H1 (cell line): ENCODE measurements around the gene VPS35L. TPM values are rescaled to one million over a fixed set of nuclear protein-coding genes. Genes with fewer than 3 reads are reported as not detected.

Source experiments
- CTCF ChIA-PET: fragments of 300-600 bp; sonication (Branson Sonifier 250); formaldehyde crosslinking; loops from one replicate; lab custom pipeline; 2021; ENCODE audit not compliant: partially characterized antibody; lab: Charles Lee
- POLR2A ChIA-PET: fragments of 300-600 bp; sonication (Branson Sonifier 250); formaldehyde crosslinking; loops from one replicate; lab custom pipeline; 2021; ENCODE audit warnings: inconsistent platforms; ENCODE audit not compliant: partially characterized antibody; lab: Charles Lee
- DNase-seq, 2 experiments: peaks; one replicate each; pipeline versions ENCODE4 v3.0.0 to v3.0.0-alpha.2; 2010 to 2022; ENCODE audit warnings: low spot score in 2 of 2, low read depth in 1 of 2, mixed read lengths in 1 of 2
- FAIRE-seq: peaks from 2 replicates; lab custom pipeline; 2011; peaks lifted over from hg19 to GRCh38; lab: Jason Lieb, UNC
- H2AFZ ChIP-seq: 2 replicates; pipeline ENCODE4 v1.8.1; 2012; ENCODE audit warnings: low read length, inconsistent platforms
- H2AK5ac ChIP-seq: 2 replicates; pipeline ENCODE4 v1.6.1; 2013; ENCODE audit warnings: low read depth, low read length
- H2BK120ac ChIP-seq: replicated peaks from 2 replicates; pipeline ENCODE3; 2013; ENCODE audit warnings: low read depth, low read length, inconsistent platforms
- H2BK12ac ChIP-seq: 2 replicates; pipeline ENCODE4 v1.6.1; 2013; ENCODE audit warnings: low read depth, low read length
- H2BK15ac ChIP-seq: 2 replicates; pipeline ENCODE4 v1.6.1; 2013; ENCODE audit warnings: low read length
- H2BK20ac ChIP-seq: 2 replicates; pipeline ENCODE4 v1.6.1; 2013; ENCODE audit warnings: low read length
- H2BK5ac ChIP-seq: 2 replicates; pipeline ENCODE4 v1.6.1; 2013; ENCODE audit warnings: low read depth, low read length
- H3K14ac ChIP-seq: 2 replicates; pipeline ENCODE4 v1.6.1; 2013; ENCODE audit warnings: inconsistent platforms; ENCODE audit not compliant: insufficient read length
- H3K18ac ChIP-seq: 2 replicates; pipeline ENCODE4 v1.6.1; 2013; ENCODE audit warnings: low read length; ENCODE audit errors: extremely low read depth
- H3K23ac ChIP-seq: 2 replicates; pipeline ENCODE4 v1.6.1; 2013; ENCODE audit warnings: inconsistent platforms; ENCODE audit not compliant: insufficient read length
- H3K23me2 ChIP-seq: 2 replicates; pipeline ENCODE4 v1.6.1; 2013; ENCODE audit warnings: low read depth, low read length
- H3K27ac ChIP-seq: 2 replicates; pipeline ENCODE4 v1.6.1; 2011; ENCODE audit warnings: low read depth, low read length, inconsistent platforms
- H3K27me3 ChIP-seq, 4 experiments: replicated peaks in 1 of 4; 1 replicate in 1 of 4; 2 replicates in 3 of 4; pipeline versions ENCODE4 v1.6.1 to v1.8.1; 2011 to 2013; ENCODE audit warnings: low read length in 3 of 4, mild to moderate bottlenecking in 3 of 4, inconsistent platforms in 2 of 4, mixed read lengths in 2 of 4, moderate library complexity in 1 of 4; ENCODE audit not compliant: control insufficient read depth in 3 of 4, insufficient read depth in 3 of 4; ENCODE audit errors: extremely low read depth in 1 of 4
- H3K36me3 ChIP-seq, 4 experiments: 2 replicates each; pipeline versions ENCODE4 v1.6.1 to v1.8.1; 2011 to 2013; ENCODE audit warnings: mild to moderate bottlenecking in 4 of 4, low read length in 3 of 4, moderate library complexity in 2 of 4, control low read depth in 1 of 4, inconsistent platforms in 1 of 4; ENCODE audit not compliant: insufficient read depth in 4 of 4, control insufficient read depth in 2 of 4
- H3K4ac ChIP-seq: replicated peaks from 2 replicates; pipeline ENCODE3; 2013; ENCODE audit warnings: low read length, low read depth, mixed read lengths, inconsistent platforms; ENCODE audit not compliant: insufficient read length
- H3K4me1 ChIP-seq, 4 experiments: replicated peaks in 1 of 4; 1 replicate in 1 of 4; 2 replicates in 3 of 4; pipeline versions ENCODE4 v1.6.1 to v1.8.1; 2011 to 2013; ENCODE audit warnings: low read length in 3 of 4, inconsistent platforms in 2 of 4, mixed read lengths in 1 of 4; ENCODE audit not compliant: insufficient read depth in 4 of 4, control insufficient read depth in 3 of 4
- H3K4me2 ChIP-seq, 2 experiments: 2 replicates each; pipeline versions ENCODE4 v1.6.1 to v1.8.1; 2011 to 2013; ENCODE audit warnings: low read depth in 2 of 2, low read length in 2 of 2, control low read depth in 1 of 2, inconsistent platforms in 1 of 2, mild to moderate bottlenecking in 1 of 2; ENCODE audit not compliant: insufficient read depth in 1 of 2
- H3K4me3 ChIP-seq, 4 experiments: fragments of 200-600, 300-600 bp in 1 of 4; sonication (generic), shearing (Covaris generic), sonication (Bioruptor Twin) in 1 of 4; 2 replicates each; pipeline versions ENCODE4 v1.5.1 to v1.8.1; 2011 to 2016; ENCODE audit warnings: low read length in 4 of 4, low read depth in 3 of 4, control low read depth in 2 of 4, inconsistent platforms in 2 of 4, mild to moderate bottlenecking in 2 of 4, mixed read lengths in 1 of 4, moderate library complexity in 1 of 4; ENCODE audit not compliant: insufficient read depth in 2 of 4; ENCODE audit errors: extremely low read depth in 1 of 4
- H3K56ac ChIP-seq: replicated peaks from 2 replicates; pipeline ENCODE3; 2013; ENCODE audit warnings: low read depth, mild to moderate bottlenecking, mixed read lengths, low read length, inconsistent platforms; ENCODE audit not compliant: insufficient read length
- H3K79me1 ChIP-seq: 2 replicates; pipeline ENCODE4 v1.6.1; 2013; ENCODE audit warnings: low read depth, low read length, control low read depth
- H3K79me2 ChIP-seq, 2 experiments: 2 replicates each; pipeline versions ENCODE4 v1.6.1 to v1.8.1; 2012 to 2013; ENCODE audit warnings: low read length in 2 of 2, mild to moderate bottlenecking in 2 of 2, inconsistent platforms in 1 of 2; ENCODE audit not compliant: insufficient read depth in 2 of 2, control insufficient read depth in 1 of 2
- H3K9ac ChIP-seq, 4 experiments: replicated peaks in 1 of 4; 1 replicate in 1 of 4; 2 replicates in 3 of 4; pipeline versions ENCODE4 v1.6.1 to v1.8.1; 2011 to 2013; ENCODE audit warnings: low read depth in 3 of 4, low read length in 3 of 4, control low read depth in 2 of 4, mild to moderate bottlenecking in 2 of 4, moderate library complexity in 2 of 4, inconsistent platforms in 1 of 4; ENCODE audit errors: extremely low read depth in 1 of 4
- H3K9me3 ChIP-seq, 2 experiments: 2 replicates each; pipeline versions ENCODE4 v1.6.1 to v1.8.1; 2012 to 2013; ENCODE audit warnings: mild to moderate bottlenecking in 2 of 2, moderate library complexity in 2 of 2, control low read depth in 1 of 2, inconsistent platforms in 1 of 2, low read depth in 1 of 2, low read length in 1 of 2, mixed read lengths in 1 of 2; ENCODE audit not compliant: insufficient read depth in 2 of 2
- H4K20me1 ChIP-seq, 2 experiments: replicated peaks in 1 of 2; 2 replicates each; pipeline versions ENCODE3 to v1.8.1; 2011 to 2013; ENCODE audit warnings: inconsistent platforms in 2 of 2, low read length in 2 of 2, mild to moderate bottlenecking in 1 of 2; ENCODE audit not compliant: insufficient read depth in 2 of 2, control insufficient read depth in 1 of 2
- H4K5ac ChIP-seq: 2 replicates; pipeline ENCODE4 v1.6.1; 2013; ENCODE audit warnings: low read length, low read depth, mixed read lengths, inconsistent platforms; ENCODE audit not compliant: insufficient read length
- H4K8ac ChIP-seq: 2 replicates; pipeline ENCODE4 v1.8.0; 2013; ENCODE audit warnings: mild to moderate bottlenecking, moderate library complexity, low read length, inconsistent platforms; ENCODE audit not compliant: insufficient read depth; ENCODE audit errors: extremely low read depth
- H4K91ac ChIP-seq: replicated peaks from 2 replicates; pipeline ENCODE3; 2013; ENCODE audit warnings: low read length, mixed read lengths, inconsistent platforms; ENCODE audit not compliant: insufficient read length
- GABPA ChIP-seq: IDR thresholded peaks from 2 replicates; pipeline ENCODE4 v1.6.1; 2011; ENCODE audit warnings: mild to moderate bottlenecking, low read length, moderate library complexity, borderline replicate concordance; ENCODE audit not compliant: insufficient read depth
- WGBS, 2 experiments: shearing (Covaris generic) in 1 of 2; methylation state at CpG; one replicate each; pipeline versions ENCODE4 v1.1.6 to v1.1.7; 2013 to 2015; ENCODE audit warnings: low lambda C conversion rate in 2 of 2, mixed read lengths in 2 of 2, inconsistent platforms in 1 of 2, low coverage in 1 of 2, missing lambda C conversion rate in 1 of 2; ENCODE audit not compliant: insufficient replicate concordance in 2 of 2, insufficient coverage in 1 of 2, insufficient read length in 1 of 2; ENCODE audit errors: extremely low coverage in 1 of 2, missing lambda C conversion rate in 1 of 2; 5-methylcytosine and 5-hydroxymethylcytosine counted together
- long read RNA-seq, 2 experiments: library from RNA in 1 of 2; library from capped mRNA in 1 of 2; stranded (forward); transcript quantifications; one replicate each; pipeline ENCODE4 v2.0.0, GENCODE V29; 2021; ENCODE audit warnings: inconsistent platforms in 1 of 2
- polyA minus RNA-seq, 3 experiments: library from RNA; depleted of rRNA, polyadenylated mRNA; stranded (reverse); fragments of >200 nt; gene quantifications; 1 replicate in 2 of 3; 2 replicates in 1 of 3; pipeline ENCODE4 v1.2.3, GENCODE V29; 2011
- polyA plus RNA-seq, 7 experiments: library from polyadenylated mRNA; depleted of rRNA in 3 of 7; stranded (reverse) in 5 of 7; unstranded in 2 of 7; fragments of >200 nt in 5 of 7; fragments of 200-250 nt in 2 of 7; gene quantifications; 1 replicate in 5 of 7; 2 replicates in 1 of 7; 4 replicates in 1 of 7; pipeline versions ENCODE4 v1.2.1 to v1.2.3, GENCODE V29; 2011 to 2013; ENCODE audit warnings: missing spikeins in 2 of 7, mixed read lengths in 2 of 7
- total RNA-seq: library from RNA; stranded (reverse); fragmentation: NEBNext Ultra II Directional; extraction: Animal tissue kit (Norgen Biotek cat#: 25700); gene quantifications from 2 replicates; pipeline ENCODE4 v1.2.1, GENCODE V29; 2021

Gene VPS35L
- 55.1 and 57.1 TPM in 2 replicates for total RNA-seq
- polyA plus RNA-seq (2011; rRNA removed), result 31.5 and 40.3 TPM in 2 replicates
- polyA plus RNA-seq (2011; cell fraction: cytosol; rRNA removed), result 36.8 TPM
- polyA plus RNA-seq (2011; cell fraction: nucleus; rRNA removed), result 101 TPM
- polyA plus RNA-seq (2012, experiment 1 of 2), result 38.1 to 46.4 TPM (median 40.5 TPM) in 4 replicates
- 12.7 TPM for polyA plus RNA-seq (2012, experiment 2 of 2)
- polyA plus RNA-seq (2013, experiment 1 of 2), result 34.0 TPM
- polyA plus RNA-seq (2013, experiment 2 of 2), result 33.8 TPM
- polyA minus RNA-seq (2011; rRNA and poly(A)+ RNA removed), result 128 and 144 TPM in 2 replicates
- 59.0 TPM for polyA minus RNA-seq (2011; cell fraction: cytosol; rRNA and poly(A)+ RNA removed)
- polyA minus RNA-seq (2011; cell fraction: nucleus; rRNA and poly(A)+ RNA removed), result 89.8 TPM
- long read RNA-seq, experiment 1, partial matches to known transcripts, result 22 of 29 reads
- long read RNA-seq, experiment 1, other reads (novel, unspliced or antisense), result 5 of 29 reads
- long read RNA-seq, experiment 2, partial matches to known transcripts, result 1 of 5 reads
- long read RNA-seq, experiment 2, other reads (novel, unspliced or antisense), result 2 of 5 reads

DNA sequence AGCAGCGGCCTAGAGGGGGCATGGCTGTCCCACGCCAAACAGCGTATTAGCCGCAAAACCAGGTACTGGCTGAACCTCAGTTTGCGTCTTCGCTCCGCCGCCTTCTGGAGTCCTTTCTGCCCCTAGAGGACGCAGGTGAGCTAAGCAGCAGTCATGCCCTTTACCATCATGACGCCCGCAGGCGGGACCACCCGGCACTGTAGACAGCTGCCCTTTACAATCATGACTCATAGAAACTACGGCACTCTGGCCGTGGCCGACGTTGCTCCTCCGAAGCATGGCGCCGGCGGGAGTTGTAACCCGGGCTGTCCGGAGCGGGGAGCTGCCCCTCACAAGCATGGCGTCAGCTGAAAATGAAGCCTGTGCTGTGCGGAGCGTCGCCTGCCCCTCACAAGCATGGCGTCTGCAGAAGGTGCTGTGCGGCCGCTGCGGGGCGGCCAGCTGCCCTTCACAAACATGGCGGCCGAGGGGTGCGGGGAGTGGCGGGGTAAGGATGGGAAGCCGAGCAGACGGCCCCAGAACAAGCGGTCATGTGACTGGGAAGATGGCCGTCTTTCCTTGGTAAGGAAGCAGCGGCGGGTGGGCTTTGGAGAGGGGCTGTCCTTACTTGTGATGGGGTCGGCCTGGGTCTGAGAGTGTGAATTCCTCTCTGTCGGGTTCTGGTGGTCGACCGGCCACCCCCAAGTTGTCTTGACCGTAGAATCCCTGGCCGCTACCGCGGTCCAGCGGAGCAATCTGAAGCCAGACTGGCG is at the start of gene VPS35L:
TSS of gene VPS35L (plus strand) at position 518 of the 752 bp plus-strand sequence. CDS start at position 545, 27 bp downstream.
- FAIRE-seq (peak; percentile 58), DNase-seq (peak; percentile 97 to 99)
- H3K14ac ChIP-seq, result no peak within 1 kb of the TSS
- no peaks in the 10 kb centered on the region for H3K9me3 ChIP-seq
- peak within 1 kb of the TSS; percentile 86 for H2BK5ac ChIP-seq
- H3K18ac ChIP-seq, result peak within 1 kb of the TSS; percentile 95
- no peaks in the 10 kb centered on the region for H3K27me3 ChIP-seq
- H3K27ac ChIP-seq, result peak within 1 kb of the TSS; percentile 96
- peak within 1 kb of the TSS; percentile 84 to 97 (median 91) for H3K4me3 ChIP-seq
- no peak within 1 kb of the TSS for H2BK120ac ChIP-seq
- H3K9ac ChIP-seq, result peak within 1 kb of the TSS; percentile 89 to 96 (median 94)
- peak within 1 kb of the TSS; percentile 86 for H2AFZ ChIP-seq
- POLR2A ChIA-PET, result interaction anchor here (0.6 to 3.1 kb wide), 25 partner anchors 8 to 831 kb away, joined by 3 to 31 read pairs (median 4); partner anchors contain the start of genes CCP110, GDE1, IQCK and KNOP1
- no peak within 1 kb of the TSS for H3K4ac ChIP-seq
- H4K91ac ChIP-seq, result peak within 1 kb of the TSS; percentile 57
- H3K4me2 ChIP-seq, result peak within 1 kb of the TSS; percentile 74 to 98
- peak within 1 kb of the TSS; percentile 98 for H4K8ac ChIP-seq
- H3K4me1 ChIP-seq, result peaks cover 0 to 6% (median 3%) of the 10 kb centered on the region in 4 experiments; a peak in 4 of 7 replicates
- no peaks in the 10 kb centered on the region for H3K79me1 ChIP-seq
- no peak within 1 kb of the TSS for H2BK20ac ChIP-seq
- 0 out of 2 replicates have a peak within 1 kb of the TSS, but pooled peaks have one; percentile 10 for H2BK15ac ChIP-seq
- no peak within 1 kb of the TSS; the same call in 1 of the 2 replicates for H2AK5ac ChIP-seq
- H2BK12ac ChIP-seq, result peak within 1 kb of the TSS; percentile 90; the same call in 1 of the 2 replicates
- peaks cover 0 to 6% (median under 1%) of the 10 kb centered on the region in 4 experiments; a peak in 3 of 8 replicates for H3K36me3 ChIP-seq
- H3K23me2 ChIP-seq, result peaks cover 3% of the 10 kb centered on the region; the same call in 1 of the 2 replicates
- CTCF ChIA-PET, result interaction anchor here (0.7 to 2.3 kb wide), 15 partner anchors 8 to 829 kb away, joined by 3 to 17 read pairs (median 3); no protein-coding TSS in a partner anchor
- H4K20me1 ChIP-seq, result no peaks in the 10 kb centered on the region
- no peak within 1 kb of the TSS for H3K23ac ChIP-seq
- peaks cover 0 to 4% of the 10 kb centered on the region in 2 experiments; a peak in 1 of 4 replicates for H3K79me2 ChIP-seq
- 2% methylated on average over 51 of the region's 53 CpGs; no CpG with 5 or more reads in 1 of the 2 experiments for WGBS, 2 experiments
- H4K5ac ChIP-seq, result peak within 1 kb of the TSS; percentile 61
- H3K56ac ChIP-seq, result peak within 1 kb of the TSS; percentile 43
- 0 out of 2 replicates have a peak, but pooled peaks have one; percentile 16 for TF ChIP-seq GABPA
